A549 (cell line): ENCODE measurements around the gene IFT80.

Experiments
- CHD4 ChIP-seq: fragments of 200-600 bp; sonication (generic); IDR thresholded peaks from 2 replicates; pipeline ENCODE4 v1.6.1; 2016; ENCODE audit warnings: antibody characterized with exemption, mild to moderate bottlenecking, borderline replicate concordance
- EP300 ChIP-seq, 2 experiments: fragments of >200 bp; sonication (Bioruptor Twin); formaldehyde crosslinking; IDR thresholded peaks; 2 replicates in 1 of 2; 3 replicates in 1 of 2; pipeline ENCODE4 v1.6.1; 2016 to 2017
- HDAC2 ChIP-seq: fragments of 200-600 bp; sonication (generic); IDR thresholded peaks from 2 replicates; pipeline ENCODE4 v1.6.1; 2016
- JUN ChIP-seq, 2 experiments: fragments of >200 bp; sonication (Bioruptor Twin); formaldehyde crosslinking; IDR thresholded peaks; 2 replicates in 1 of 2; 3 replicates in 1 of 2; pipeline ENCODE4 v1.6.1; 2016 to 2017
- PHF8 ChIP-seq: fragments of 200-600 bp; sonication (generic); IDR thresholded peaks from 2 replicates; pipeline ENCODE4 v1.6.1; 2016; ENCODE audit warnings: low read depth, mild to moderate bottlenecking, antibody characterized with exemption, moderate library complexity, borderline replicate concordance
- POLR2A ChIP-seq: IDR thresholded peaks from 2 replicates; pipeline ENCODE4 v1.6.1; 2012; ENCODE audit warnings: mild to moderate bottlenecking, low read length
- TF ChIP-seq, protein P1 (sequence below): fragments of >200 bp; sonication (Bioruptor Twin); formaldehyde crosslinking; IDR thresholded peaks from 3 replicates; pipeline ENCODE4 v1.5.1; 2016

DNA sequence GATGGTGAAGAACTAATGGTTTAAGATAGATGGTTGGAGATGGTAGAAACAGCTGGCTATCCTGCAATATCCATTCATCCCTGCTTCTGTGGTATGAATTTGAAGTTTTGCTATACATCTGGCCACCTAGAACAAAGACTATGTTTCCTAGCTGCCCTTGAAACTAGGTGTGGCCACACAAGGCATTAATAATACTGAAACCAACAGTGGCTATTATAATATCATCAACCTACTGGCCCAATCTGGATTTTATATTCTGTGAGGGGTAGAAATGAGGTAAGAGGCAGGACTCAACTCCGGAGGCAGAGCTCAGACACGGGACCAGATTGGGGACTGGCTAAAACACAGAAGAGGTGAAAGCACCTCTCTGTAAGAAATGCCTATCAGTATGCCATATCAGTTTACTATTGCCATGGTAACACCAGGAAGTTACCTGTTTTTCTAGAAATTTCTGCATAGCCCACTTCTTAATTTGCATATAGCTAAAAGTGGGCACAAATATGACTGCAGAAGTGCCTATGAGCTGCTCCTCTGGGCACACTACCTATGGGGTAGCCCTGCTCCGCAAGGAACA, 8.4 kb downstream of the IFT80 start:
- no peak for TF ChIP-seq HDAC2
- TF ChIP-seq EP300 (IDR thresholded peaks at IDR 0.05): no peak
- TF ChIP-seq, protein P1, sequence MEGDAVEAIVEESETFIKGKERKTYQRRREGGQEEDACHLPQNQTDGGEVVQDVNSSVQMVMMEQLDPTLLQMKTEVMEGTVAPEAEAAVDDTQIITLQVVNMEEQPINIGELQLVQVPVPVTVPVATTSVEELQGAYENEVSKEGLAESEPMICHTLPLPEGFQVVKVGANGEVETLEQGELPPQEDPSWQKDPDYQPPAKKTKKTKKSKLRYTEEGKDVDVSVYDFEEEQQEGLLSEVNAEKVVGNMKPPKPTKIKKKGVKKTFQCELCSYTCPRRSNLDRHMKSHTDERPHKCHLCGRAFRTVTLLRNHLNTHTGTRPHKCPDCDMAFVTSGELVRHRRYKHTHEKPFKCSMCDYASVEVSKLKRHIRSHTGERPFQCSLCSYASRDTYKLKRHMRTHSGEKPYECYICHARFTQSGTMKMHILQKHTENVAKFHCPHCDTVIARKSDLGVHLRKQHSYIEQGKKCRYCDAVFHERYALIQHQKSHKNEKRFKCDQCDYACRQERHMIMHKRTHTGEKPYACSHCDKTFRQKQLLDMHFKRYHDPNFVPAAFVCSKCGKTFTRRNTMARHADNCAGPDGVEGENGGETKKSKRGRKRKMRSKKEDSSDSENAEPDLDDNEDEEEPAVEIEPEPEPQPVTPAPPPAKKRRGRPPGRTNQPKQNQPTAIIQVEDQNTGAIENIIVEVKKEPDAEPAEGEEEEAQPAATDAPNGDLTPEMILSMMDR: no peak
- TF ChIP-seq PHF8: no peak
- no peak for TF ChIP-seq CHD4
- TF ChIP-seq POLR2A: no peak
- no peak for TF ChIP-seq JUN (IDR thresholded peaks at IDR 0.05)
